Gastrocnemius medialis (tissue), 4 donors: ENCODE measurements around the gene USH1G. TPM values are rescaled to one million over a fixed set of nuclear protein-coding genes. Genes with fewer than 3 reads are reported as not detected.

ENCODE experiments used
- ATAC-seq, 2 donors: fragments of 150-250 bp; one replicate each; pipeline ENCODE4 v1.9.1; 2016
- DNase-seq, 2 donors: peaks; one replicate each; pipeline ENCODE4 v3.0.0-alpha.2; 2019
- H3K27ac ChIP-seq, 4 donors: fragments of 200-600 bp; sonication (generic); 1 replicate in 1 of 4; 2 replicates in 3 of 4; pipeline ENCODE4 v1.5.1; 2016 to 2018; ENCODE audit warnings: mild to moderate bottlenecking in 2 of 4, moderate library complexity in 1 of 4
- H3K27me3 ChIP-seq, 3 donors: fragments of 200-600 bp; sonication (generic) in 2 of 3; 1 replicate in 1 of 3; 2 replicates in 2 of 3; pipeline versions ENCODE4 v1.5.1 to v1.6.0; 2016 to 2019; ENCODE audit warnings: mild to moderate bottlenecking in 1 of 3, moderate library complexity in 1 of 3
- H3K36me3 ChIP-seq, 2 donors: fragments of 200-600 bp; sonication (generic) in 1 of 2; one replicate each; pipeline ENCODE4 v1.5.1; 2017 to 2018
- H3K4me1 ChIP-seq, 2 donors: fragments of 200-600 bp; sonication (generic) in 1 of 2; one replicate each; pipeline ENCODE4 v1.5.1; 2016 to 2017; ENCODE audit warnings: mild to moderate bottlenecking in 2 of 2
- H3K4me3 ChIP-seq, 4 donors: fragments of 200-600 bp; sonication (generic) in 3 of 4; 1 replicate in 1 of 4; 2 replicates in 3 of 4; pipeline ENCODE4 v1.5.1; 2016 to 2019; ENCODE audit warnings: mild to moderate bottlenecking in 2 of 4
- H3K9me3 ChIP-seq, 3 donors: fragments of 200-600 bp; sonication (generic) in 2 of 3; 1 replicate in 1 of 3; 2 replicates in 2 of 3; pipeline ENCODE4 v1.5.1; 2016 to 2019
- CTCF ChIP-seq, 5 experiments: fragments of 450-650 bp in 3 of 5; fragments of 200-600 bp in 2 of 5; sonication (generic) in 2 of 5; IDR thresholded peaks in 4 of 5; conservative IDR thresholded peaks in 1 of 5; 1 replicate in 4 of 5; 2 replicates in 1 of 5; pipeline ENCODE4 v1.5.1; 2016 to 2019; ENCODE audit warnings: antibody characterized with exemption in 5 of 5, mild to moderate bottlenecking in 3 of 5, moderate library complexity in 3 of 5
- POLR2A ChIP-seq, 2 donors: fragments of 450-650 bp; IDR thresholded peaks; one replicate each; pipeline ENCODE4 v1.6.1; 2017; ENCODE audit warnings: antibody characterized with exemption in 2 of 2, mild to moderate bottlenecking in 2 of 2, moderate library complexity in 2 of 2
- in situ Hi-C, 4 donors: fragments of 200-750 bp; cut with MboI; loops; one replicate each; pipeline versions ENCODE4 v1.15.0 to v1.8.0; 2017; ENCODE audit warnings: low sequenced_read_pairs in 4 of 4
- intact Hi-C: fragments of 100-400 bp; cut with DNase I; formaldehyde crosslinking; loops from one replicate; pipeline ENCODE4 v1.15.1; 2023; ENCODE audit warnings: low total_unique reads
- total RNA-seq, 4 donors: library from RNA; depleted of rRNA; stranded (reverse); fragments of >200 nt; gene quantifications; one replicate each; pipeline versions ENCODE4 v1.1.0 to v1.2.3, GENCODE V29; 2016

USH1G gene
- total RNA-seq, 4 donors from 2014 or later = not detected

GRCh38 chr17:74866198-74866835, 56.7 kb downstream of the USH1G start:
- DNase-seq (no peak), ATAC-seq (no peak)
- in situ Hi-C loops (loop anchor here (5.0 to 25.0 kb wide), 4 partner anchors 72 to 479 kb away; partner anchors contain the start of gene NHERF1 (in 2 of the 4)), intact Hi-C loops (no loop called here)
- Histone ChIP-seq H3K27ac (no peak overlapping the region), H3K9me3 (no peaks in the 10 kb centered on the region), H3K36me3 (no peaks in the 10 kb centered on the region), H3K4me3 (no peak overlapping the region), H3K27me3 (peaks cover 0 to 6% (median 6%) of the 10 kb centered on the region in 3 donors), H3K4me1 (peaks cover 0 to 8% of the 10 kb centered on the region in 2 donors)
- no peak for TF ChIP-seq POLR2A (IDR thresholded peaks at IDR 0.05)
- no peak for TF ChIP-seq CTCF (IDR thresholded peaks at IDR 0.05 in 4 of 5, conservative IDR thresholded peaks at IDR 0.05 in 1 of 5)

Other genes starting within 250 kb of the USH1G start
- not detected for gene CD300LF, start 210.3 kb downstream of the USH1G start, total RNA-seq
- gene RAB37, start 186.0 kb downstream of the USH1G start, total RNA-seq = 1 to 10 TPM in 1 of 4 donors, under 1 TPM in 3; 0.24 to 3.7 (median 0.43) TPM
- gene NHERF1, start 174.6 kb downstream of the USH1G start, total RNA-seq = 1 to 10 TPM; 3.8 to 5.6 (median 5.5) TPM
- 10 to 100 TPM in 3 of 4 donors, 1 to 10 TPM in 1; 7.7 to 27.4 (median 14.5) TPM for gene NAT9, start 146.9 kb downstream of the USH1G start, total RNA-seq
- gene GRIN2C, start 63.4 kb downstream of the USH1G start, total RNA-seq = 1 to 10 TPM in 2 of 4 donors, not detected in 2; 1.2 to 1.5 TPM
- gene FDXR, start 50.3 kb downstream of the USH1G start, total RNA-seq = 1 to 10 TPM; 2.1 to 6.0 (median 3.2) TPM
- gene FADS6, start 29.6 kb downstream of the USH1G start, total RNA-seq = not detected
- gene OTOP2, start 1.0 kb upstream of the USH1G start, total RNA-seq = under 1 TPM in 1 of 4 donors, not detected in 3; 0.19 TPM
- gene OTOP3, start 12.6 kb upstream of the USH1G start, total RNA-seq = not detected
- gene HID1, start 49.5 kb upstream of the USH1G start, total RNA-seq = 1 to 10 TPM; 2.2 to 4.3 (median 2.9) TPM
- 1 to 10 TPM; 1.3 to 3.6 (median 2.6) TPM for gene CDR2L, start 64.4 kb upstream of the USH1G start, total RNA-seq
- 100 to 1,000 TPM in 3 of 4 donors, 10 to 100 TPM in 1; 97.9 to 141 (median 107) TPM for gene MRPL58, start 89.4 kb upstream of the USH1G start, total RNA-seq
- 100 to 1,000 TPM; 377 to 495 (median 491) TPM for gene ATP5PD, start 123.7 kb upstream of the USH1G start, total RNA-seq
- gene KCTD2, start 124.0 kb upstream of the USH1G start, total RNA-seq = 10 to 100 TPM; 29.4 to 51.1 (median 41.8) TPM
- gene SLC16A5, start 164.7 kb upstream of the USH1G start, total RNA-seq = 1 to 10 TPM; 1.5 to 7.9 (median 6.9) TPM
- 1 to 10 TPM; 2.0 to 4.4 (median 3.0) TPM for gene ARMC7, start 186.7 kb upstream of the USH1G start, total RNA-seq
- 100 to 1,000 TPM in 1 of 4 donors, 10 to 100 TPM in 3; 62.8 to 111 (median 68.0) TPM for gene NT5C, start 208.5 kb upstream of the USH1G start, total RNA-seq
- gene JPT1, start 231.3 kb upstream of the USH1G start, total RNA-seq = 100 to 1,000 TPM in 1 of 4 donors, 10 to 100 TPM in 3; 35.5 to 113 (median 71.8) TPM